Mesenchymal stem cell (in vitro differentiated cells and primary cell): ENCODE data around the gene NKX2-4.
A peak's percentile ranks its signal among the peaks of the same experiment; 100 is the strongest.

Experiments
- DNase-seq: peaks from one replicate; pipeline ENCODE4 v3.0.0-alpha.2; 2013
- H2AFZ ChIP-seq: one replicate; pipeline ENCODE4 v1.6.1; 2013; ENCODE audit warnings: low read depth, mild to moderate bottlenecking, control low read depth, inconsistent platforms, low read length, moderate library complexity
- H2AK5ac ChIP-seq: 2 replicates; pipeline ENCODE4 v1.6.1; 2013; ENCODE audit warnings: low read length, moderate library complexity, mild to moderate bottlenecking, inconsistent platforms; ENCODE audit not compliant: severe bottlenecking
- H2BK120ac ChIP-seq: one replicate; pipeline ENCODE4 v1.6.1; 2013; ENCODE audit warnings: low read depth, mild to moderate bottlenecking, inconsistent platforms, low read length, moderate library complexity
- H2BK12ac ChIP-seq, 2 experiments: one replicate each; pipeline ENCODE4 v1.6.1; 2013; ENCODE audit warnings: inconsistent platforms in 2 of 2, low read length in 2 of 2, mild to moderate bottlenecking in 2 of 2, moderate library complexity in 2 of 2, control low read depth in 1 of 2
- H2BK15ac ChIP-seq: one replicate; pipeline ENCODE4 v1.6.1; 2013; ENCODE audit warnings: mild to moderate bottlenecking, low read depth, inconsistent platforms; ENCODE audit not compliant: poor library complexity, severe bottlenecking
- H2BK5ac ChIP-seq: 2 replicates; pipeline ENCODE4 v1.6.1; 2013; ENCODE audit warnings: low read depth, mild to moderate bottlenecking, low read length, control low read depth, inconsistent platforms; ENCODE audit not compliant: poor library complexity, severe bottlenecking
- H3K14ac ChIP-seq, 2 experiments: one replicate each; pipeline ENCODE4 v1.6.1; 2013; ENCODE audit warnings: inconsistent platforms in 2 of 2, low read length in 2 of 2, control low read depth in 1 of 2, mild to moderate bottlenecking in 1 of 2, moderate library complexity in 1 of 2
- H3K18ac ChIP-seq, 2 experiments: one replicate each; pipeline ENCODE4 v1.6.1; 2013; ENCODE audit warnings: inconsistent platforms in 2 of 2, low read length in 2 of 2, control low read depth in 1 of 2, low read depth in 1 of 2, mild to moderate bottlenecking in 1 of 2
- H3K23ac ChIP-seq, 2 experiments: one replicate each; pipeline ENCODE4 v1.6.1; 2013; ENCODE audit warnings: inconsistent platforms in 2 of 2, low read length in 2 of 2, mild to moderate bottlenecking in 2 of 2, moderate library complexity in 2 of 2, control low read depth in 1 of 2
- H3K27ac ChIP-seq: 2 replicates; pipeline ENCODE4 v1.5.1; 2013; ENCODE audit warnings: mild to moderate bottlenecking, moderate library complexity, low read length, control low read depth, inconsistent platforms; ENCODE audit not compliant: poor library complexity, severe bottlenecking
- H3K27me3 ChIP-seq, 2 experiments: 2 replicates each; pipeline versions ENCODE4 v1.6.1 to v1.7.0; 2013; ENCODE audit warnings: low read length in 2 of 2, mild to moderate bottlenecking in 2 of 2, moderate library complexity in 2 of 2, control low read depth in 1 of 2, inconsistent platforms in 1 of 2; ENCODE audit not compliant: control insufficient read depth in 1 of 2, insufficient read depth in 1 of 2
- H3K36me3 ChIP-seq, 2 experiments: 2 replicates each; pipeline versions ENCODE4 v1.6.1 to v1.7.0; 2013; ENCODE audit warnings: low read length in 2 of 2, control low read depth in 1 of 2, inconsistent platforms in 1 of 2, low read depth in 1 of 2, mild to moderate bottlenecking in 1 of 2; ENCODE audit not compliant: insufficient read depth in 2 of 2, control insufficient read depth in 1 of 2
- H3K4ac ChIP-seq, 2 experiments: one replicate each; pipeline ENCODE4 v1.6.1; 2013; ENCODE audit warnings: inconsistent platforms in 2 of 2, low read length in 2 of 2, mild to moderate bottlenecking in 2 of 2, moderate library complexity in 2 of 2, control low read depth in 1 of 2, low read depth in 1 of 2
- H3K4me1 ChIP-seq: 2 replicates; pipeline ENCODE4 v1.6.1; 2013; ENCODE audit warnings: low read depth, low read length, control low read depth; ENCODE audit not compliant: control insufficient read depth, insufficient read depth
- H3K4me2 ChIP-seq: 2 replicates; pipeline ENCODE4 v1.6.1; 2013; ENCODE audit warnings: low read length, mild to moderate bottlenecking, inconsistent platforms; ENCODE audit not compliant: poor library complexity, severe bottlenecking
- H3K4me3 ChIP-seq, 2 experiments: 2 replicates each; pipeline versions ENCODE4 v1.5.1 to v1.7.0; 2013; ENCODE audit warnings: low read length in 2 of 2, mild to moderate bottlenecking in 2 of 2, control low read depth in 1 of 2, low read depth in 1 of 2; ENCODE audit not compliant: insufficient read depth in 1 of 2
- H3K79me1 ChIP-seq: replicated peaks from 2 replicates; pipeline ENCODE4 v1.6.1; 2013; ENCODE audit warnings: mild to moderate bottlenecking, control low read depth, low read length, inconsistent platforms; ENCODE audit not compliant: poor library complexity, severe bottlenecking
- H3K9ac ChIP-seq: 2 replicates; pipeline ENCODE4 v1.7.0; 2013; ENCODE audit warnings: mild to moderate bottlenecking, low read length, moderate library complexity
- H3K9me3 ChIP-seq: 2 replicates; pipeline ENCODE4 v1.7.0; 2013; ENCODE audit warnings: mild to moderate bottlenecking, low read length; ENCODE audit not compliant: control insufficient read depth
- H4K8ac ChIP-seq: one replicate; pipeline ENCODE4 v1.6.1; 2013; ENCODE audit warnings: inconsistent platforms, mild to moderate bottlenecking, low read length, moderate library complexity
- H4K91ac ChIP-seq: one replicate; pipeline ENCODE4 v1.6.1; 2013; ENCODE audit warnings: mild to moderate bottlenecking, low read length, inconsistent platforms
- WGBS: methylation state at CpG from one replicate; pipeline ENCODE4 v1.1.7; 2013; ENCODE audit warnings: mixed read lengths; 5-methylcytosine and 5-hydroxymethylcytosine counted together

NKX2-4 gene

DNA sequence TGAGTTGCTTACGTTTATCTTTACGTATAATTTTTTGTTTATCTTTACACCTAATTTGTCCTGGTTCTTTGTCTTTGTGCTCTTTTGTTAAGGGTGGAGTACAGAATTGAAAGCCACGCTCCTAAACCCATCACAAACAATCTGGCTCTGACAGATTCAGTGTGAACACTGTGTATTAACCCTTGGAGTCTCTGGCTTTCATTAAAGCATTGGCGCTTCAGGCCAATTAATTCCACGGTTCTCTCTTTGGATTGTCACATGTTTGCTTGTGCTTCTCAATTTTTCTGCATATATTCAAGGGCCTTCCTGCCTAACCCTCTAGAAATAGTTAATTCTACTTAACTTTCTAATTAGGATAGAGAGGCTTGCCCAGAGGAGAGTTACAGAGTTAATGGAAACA is 38.6 kb downstream of the NKX2-4 start:
- Histone ChIP-seq H3K36me3 (peaks cover 10 to 94% of the 10 kb centered on the region in 2 experiments), H3K23ac (no peak overlapping the region), H3K18ac (no peak overlapping the region), H3K4me1 (peaks cover 1% of the 10 kb centered on the region), H2BK120ac (no peak overlapping the region), H3K4me2 (no peak overlapping the region), H3K14ac (no peak overlapping the region), H2BK15ac (no peak overlapping the region), H4K91ac (no peak overlapping the region), H3K27ac (no peak overlapping the region), H3K79me1 (peaks cover 20% of the 10 kb centered on the region), H3K9ac (no peak overlapping the region), H2AK5ac (no peak overlapping the region), H3K27me3 (no peaks in the 10 kb centered on the region), H2BK5ac (no peak overlapping the region), H2AFZ (no peak overlapping the region), H4K8ac (no peak overlapping the region), H3K9me3 (no peaks in the 10 kb centered on the region), H2BK12ac (no peak overlapping the region), H3K4ac (no peak overlapping the region), H3K4me3 (no peak overlapping the region)
- 98% methylated on average over 3 of the region's 5 CpGs for WGBS
- no peak for DNase-seq

DNA sequence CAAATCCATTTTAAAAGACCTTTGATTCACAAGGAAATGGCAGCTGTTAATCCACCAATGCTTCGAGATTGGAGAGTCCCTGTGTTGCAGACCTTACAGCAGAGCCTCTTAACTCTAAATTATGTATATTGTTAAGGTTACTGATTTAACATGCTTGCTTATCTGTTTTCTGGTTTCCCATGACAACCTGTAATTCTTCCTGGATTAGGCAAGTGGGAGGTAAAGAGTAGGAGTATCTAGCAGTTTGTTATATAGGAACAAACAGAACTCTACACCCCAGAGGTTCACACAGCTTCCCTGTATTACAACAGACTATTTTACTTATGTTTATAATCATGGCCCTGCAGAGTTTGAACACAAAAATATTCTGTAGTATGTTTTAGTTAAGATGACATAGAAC is 39.5 kb downstream of the NKX2-4 start:
- H2BK5ac ChIP-seq: no peak overlapping the region
- no peak overlapping the region for H2BK120ac ChIP-seq
- H3K79me1 ChIP-seq: peaks cover 15% of the 10 kb centered on the region
- H3K4me3 ChIP-seq: no peak overlapping the region
- no CpG with 5 or more reads among the region's 1 CpG for WGBS
- no peak overlapping the region for H2BK15ac ChIP-seq
- H2AK5ac ChIP-seq: no peak overlapping the region
- no peak overlapping the region for H3K18ac ChIP-seq
- H3K27ac ChIP-seq: no peak overlapping the region
- H3K4me1 ChIP-seq: peaks cover 1% of the 10 kb centered on the region
- H3K4ac ChIP-seq: no peak overlapping the region
- no peak overlapping the region for H3K23ac ChIP-seq
- H3K9ac ChIP-seq: no peak overlapping the region
- no peak overlapping the region for H4K91ac ChIP-seq
- H3K14ac ChIP-seq: no peak overlapping the region
- H2BK12ac ChIP-seq: no peak overlapping the region
- no peak overlapping the region for H2AFZ ChIP-seq
- H3K4me2 ChIP-seq: no peak overlapping the region
- no peak overlapping the region for H4K8ac ChIP-seq
- H3K27me3 ChIP-seq: no peaks in the 10 kb centered on the region
- DNase-seq: no peak
- H3K36me3 ChIP-seq: peaks cover 6 to 86% of the 10 kb centered on the region in 2 experiments
- no peaks in the 10 kb centered on the region for H3K9me3 ChIP-seq

DNA sequence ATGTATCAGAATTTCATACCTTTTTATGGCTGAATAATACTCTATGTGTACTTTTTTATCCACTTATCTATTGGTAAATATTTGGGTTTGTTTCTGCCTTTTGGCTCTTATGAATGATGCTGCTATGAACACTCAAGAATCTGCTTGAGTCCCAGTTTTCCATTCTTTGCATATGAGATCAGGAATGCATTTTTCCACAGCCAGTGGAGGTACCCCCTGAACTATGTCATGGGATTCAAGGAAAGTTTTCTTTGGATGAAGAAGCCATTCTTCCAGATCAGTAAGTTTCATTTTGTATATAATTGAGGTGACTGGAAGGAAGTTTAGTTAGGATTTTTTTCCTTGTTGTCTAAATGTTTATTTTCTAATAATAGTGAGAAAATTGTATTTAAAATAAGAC is 40.9 kb downstream of the NKX2-4 start:
- Histone ChIP-seq H3K18ac (no peak overlapping the region), H3K4me2 (no peak overlapping the region), H3K4me3 (no peak overlapping the region), H4K91ac (no peak overlapping the region), H2BK12ac (no peak overlapping the region), H4K8ac (no peak overlapping the region), H3K4ac (no peak overlapping the region), H2AFZ (no peak overlapping the region), H3K4me1 (peaks cover 4% of the 10 kb centered on the region), H2BK5ac (no peak overlapping the region), H3K9ac (no peak overlapping the region), H3K79me1 (peaks cover 9% of the 10 kb centered on the region), H3K36me3 (peaks cover 5 to 75% of the 10 kb centered on the region in 2 experiments), H2BK120ac (no peak overlapping the region), H3K23ac (no peak overlapping the region), H2AK5ac (no peak overlapping the region), H3K27me3 (no peaks in the 10 kb centered on the region), H3K27ac (peak overlapping the region; percentile 69), H3K14ac (no peak overlapping the region), H2BK15ac (no peak overlapping the region), H3K9me3 (no peaks in the 10 kb centered on the region)
- DNase-seq: peak; percentile 9

DNA sequence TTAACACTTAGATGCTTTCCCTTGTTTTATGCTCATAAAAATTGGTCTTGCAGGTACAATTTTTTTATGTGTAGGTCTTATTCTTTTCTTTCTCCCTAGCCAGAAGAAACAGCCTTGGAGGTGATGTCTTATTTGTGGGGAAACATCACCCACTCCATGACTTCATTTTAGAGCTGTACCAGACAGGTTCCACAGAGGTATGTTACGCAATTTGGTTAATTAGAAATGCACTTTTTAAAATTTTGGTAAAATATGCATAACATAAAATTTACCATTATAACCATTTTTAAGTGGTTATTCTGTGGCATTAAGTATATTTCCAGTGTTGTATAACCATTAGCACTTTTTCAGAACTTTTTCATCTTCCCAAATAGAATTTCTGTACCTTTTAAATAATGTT is 41.3 kb downstream of the NKX2-4 start:
- WGBS: no CpG with 5 or more reads among the region's 1 CpG
- Histone ChIP-seq H4K8ac (no peak overlapping the region), H2BK15ac (no peak overlapping the region), H3K23ac (no peak overlapping the region), H2BK120ac (no peak overlapping the region), H3K9ac (no peak overlapping the region), H2BK5ac (no peak overlapping the region), H3K36me3 (peaks cover 5 to 75% of the 10 kb centered on the region in 2 experiments), H3K4me1 (peaks cover 4% of the 10 kb centered on the region), H3K27ac (peak overlapping the region; percentile 7), H3K4me3 (no peak overlapping the region), H4K91ac (no peak overlapping the region), H2AFZ (no peak overlapping the region), H3K18ac (no peak overlapping the region), H3K9me3 (no peaks in the 10 kb centered on the region), H3K4me2 (no peak overlapping the region), H3K4ac (no peak overlapping the region), H3K79me1 (peaks cover 9% of the 10 kb centered on the region), H3K14ac (no peak overlapping the region), H2BK12ac (no peak overlapping the region), H2AK5ac (no peak overlapping the region), H3K27me3 (no peaks in the 10 kb centered on the region)
- no peak for DNase-seq
